Right atrium auricular region (tissue), 2 donors: ENCODE data around the gene MYL7. TPM values are rescaled to one million over a fixed set of nuclear protein-coding genes. Genes with fewer than 3 reads are reported as not detected.

Experiments
- DNase-seq: peaks from one replicate; pipeline ENCODE4 v3.0.0-alpha.2; 2019; ENCODE audit warnings: low spot score
- H3K27ac ChIP-seq, 2 donors: fragments of 200-600 bp; sonication (generic); 1 replicate in 1 of 2; 2 replicates in 1 of 2; pipeline ENCODE4 v1.5.1; 2016 to 2019
- H3K27me3 ChIP-seq, 2 donors: fragments of 200-600 bp; sonication (generic); one replicate each; pipeline versions ENCODE4 v1.5.1 to v1.6.0; 2017 to 2019
- H3K36me3 ChIP-seq: fragments of 200-600 bp; sonication (generic); one replicate; pipeline ENCODE4 v1.5.1; 2016
- H3K4me1 ChIP-seq, 2 donors: fragments of 200-600 bp; sonication (generic); one replicate each; pipeline versions ENCODE4 v1.5.1 to v1.6.0; 2017 to 2019
- H3K4me3 ChIP-seq, 2 donors: fragments of 200-600 bp; sonication (generic); 1 replicate in 1 of 2; 2 replicates in 1 of 2; pipeline ENCODE4 v1.5.1; 2017 to 2019; ENCODE audit warnings: mild to moderate bottlenecking in 1 of 2, moderate library complexity in 1 of 2
- H3K9me3 ChIP-seq, 2 donors: fragments of 200-600 bp; sonication (generic); one replicate each; pipeline ENCODE4 v1.5.1; 2019
- total RNA-seq, 2 donors: library from RNA; depleted of rRNA; stranded (reverse); fragments of >200 nt; gene quantifications; one replicate each; pipeline ENCODE4 v1.1.0, GENCODE V29; 2016
- TF ChIP-seq, protein P1 (sequence below), 2 donors: fragments of 200-600 bp; sonication (generic); IDR thresholded peaks; one replicate each; pipeline ENCODE4 v1.5.1; 2019; ENCODE audit warnings: antibody characterized with exemption in 2 of 2

The MYL7 gene
- total RNA-seq, 2 donors from 2014 or later = 17,339 to 49,235 TPM

DNA sequence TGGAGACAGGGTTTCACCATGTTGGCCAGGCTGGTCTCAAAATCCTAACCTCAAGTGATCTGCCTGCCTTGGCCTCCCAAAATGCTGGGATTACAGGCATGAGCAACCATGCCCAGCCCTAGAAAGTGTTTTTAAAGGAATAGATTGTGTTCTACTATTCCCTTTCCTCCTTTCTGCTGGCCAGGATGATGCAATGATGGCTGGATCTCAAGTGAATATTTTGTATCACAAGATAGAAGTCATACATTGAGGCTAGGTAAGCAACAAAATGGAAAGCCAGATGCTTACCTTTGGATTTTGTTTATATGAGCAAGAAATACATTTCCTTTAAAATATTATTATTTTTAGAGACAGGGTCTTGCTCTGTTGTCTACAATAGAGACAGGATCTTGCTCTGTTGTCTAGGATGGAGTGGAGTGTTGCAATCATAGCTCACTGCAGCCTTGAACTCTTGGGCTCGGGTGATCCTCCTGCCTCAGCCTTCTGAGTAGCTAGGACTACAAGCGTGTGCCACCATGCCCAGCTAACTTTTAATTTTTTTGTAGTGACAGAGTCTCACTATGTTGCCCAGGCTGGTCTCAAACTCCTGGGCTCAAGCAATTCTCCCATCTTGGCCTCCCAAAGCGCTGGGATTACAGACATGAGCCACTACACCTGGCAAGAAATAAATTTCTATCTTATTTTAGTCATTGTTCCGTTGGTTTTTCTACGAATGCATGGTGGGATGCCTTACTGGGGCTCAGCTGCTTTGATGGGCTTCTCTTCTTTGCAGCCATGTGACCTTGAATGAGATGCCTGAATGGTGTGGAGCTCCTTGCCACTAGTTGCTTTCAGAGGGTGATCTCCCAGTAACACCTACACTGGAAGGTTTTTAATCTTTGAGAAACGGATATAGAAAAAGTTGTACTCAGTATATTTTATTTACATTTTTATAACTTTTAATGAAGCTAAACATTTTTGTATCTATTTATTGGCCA is 42.8 kb downstream of the MYL7 start:
- Histone ChIP-seq H3K36me3 (no peaks in the 10 kb centered on the region), H3K27me3 (no peaks in the 10 kb centered on the region), H3K4me1 (peaks cover 0 to 44% of the 10 kb centered on the region in 2 donors), H3K4me3 (no peak overlapping the region), H3K9me3 (no peaks in the 10 kb centered on the region), H3K27ac (peak overlapping the region in 1 of 2 donors; percentile 10)
- TF ChIP-seq, protein P1, sequence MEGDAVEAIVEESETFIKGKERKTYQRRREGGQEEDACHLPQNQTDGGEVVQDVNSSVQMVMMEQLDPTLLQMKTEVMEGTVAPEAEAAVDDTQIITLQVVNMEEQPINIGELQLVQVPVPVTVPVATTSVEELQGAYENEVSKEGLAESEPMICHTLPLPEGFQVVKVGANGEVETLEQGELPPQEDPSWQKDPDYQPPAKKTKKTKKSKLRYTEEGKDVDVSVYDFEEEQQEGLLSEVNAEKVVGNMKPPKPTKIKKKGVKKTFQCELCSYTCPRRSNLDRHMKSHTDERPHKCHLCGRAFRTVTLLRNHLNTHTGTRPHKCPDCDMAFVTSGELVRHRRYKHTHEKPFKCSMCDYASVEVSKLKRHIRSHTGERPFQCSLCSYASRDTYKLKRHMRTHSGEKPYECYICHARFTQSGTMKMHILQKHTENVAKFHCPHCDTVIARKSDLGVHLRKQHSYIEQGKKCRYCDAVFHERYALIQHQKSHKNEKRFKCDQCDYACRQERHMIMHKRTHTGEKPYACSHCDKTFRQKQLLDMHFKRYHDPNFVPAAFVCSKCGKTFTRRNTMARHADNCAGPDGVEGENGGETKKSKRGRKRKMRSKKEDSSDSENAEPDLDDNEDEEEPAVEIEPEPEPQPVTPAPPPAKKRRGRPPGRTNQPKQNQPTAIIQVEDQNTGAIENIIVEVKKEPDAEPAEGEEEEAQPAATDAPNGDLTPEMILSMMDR (IDR thresholded peaks at IDR 0.05) = no peak
- no peak for DNase-seq

- H3K4me1 ChIP-seq = peaks cover 0 to 38% of the 10 kb centered on the region in 2 donors
- no peaks in the 10 kb centered on the region for H3K36me3 ChIP-seq
- H3K27me3 ChIP-seq = no peaks in the 10 kb centered on the region
- no peak for DNase-seq
- no peak overlapping the region for H3K27ac ChIP-seq
- TF ChIP-seq, protein P1 (IDR thresholded peaks at IDR 0.05) = no peak
- H3K4me3 ChIP-seq = no peak overlapping the region
- no peaks in the 10 kb centered on the region for H3K9me3 ChIP-seq
Observed at GRCh38 chr7:44097064-44097932, 43.8 kb downstream of the MYL7 start.

DNA sequence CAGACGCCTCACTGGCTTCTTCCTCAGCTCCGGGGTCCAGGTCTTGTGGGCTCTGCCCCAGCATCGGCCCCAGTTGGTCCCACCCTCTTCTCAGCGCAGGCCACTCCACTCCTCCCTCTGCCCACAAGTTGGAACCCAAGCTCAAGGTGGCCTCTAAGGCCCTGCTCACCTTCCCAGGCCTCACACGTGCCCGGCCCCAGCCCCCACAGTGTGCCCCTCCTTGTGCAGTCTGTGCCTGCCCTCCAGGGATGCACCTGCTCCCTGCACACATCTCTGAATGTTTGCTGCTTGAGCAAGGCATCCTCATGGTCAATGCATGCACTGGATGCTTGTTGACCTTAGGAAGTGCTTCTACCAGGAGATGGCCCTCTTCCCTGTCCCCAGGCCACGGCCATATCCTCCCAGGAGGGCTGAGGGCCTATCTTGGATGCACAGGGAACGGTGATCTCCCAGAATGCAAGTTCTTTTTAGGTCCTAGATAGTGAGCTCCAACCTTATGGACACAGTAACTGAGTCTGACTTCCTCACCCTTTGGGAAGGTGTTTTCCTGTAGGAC is 44.7 kb downstream of the MYL7 start:
- Histone ChIP-seq H3K27ac (no peak overlapping the region), H3K4me1 (peaks cover 0 to 30% of the 10 kb centered on the region in 2 donors), H3K36me3 (no peaks in the 10 kb centered on the region), H3K4me3 (no peak overlapping the region), H3K27me3 (no peaks in the 10 kb centered on the region), H3K9me3 (no peaks in the 10 kb centered on the region)
- TF ChIP-seq, protein P1 (IDR thresholded peaks at IDR 0.05) = no peak
- no peak for DNase-seq

DNA sequence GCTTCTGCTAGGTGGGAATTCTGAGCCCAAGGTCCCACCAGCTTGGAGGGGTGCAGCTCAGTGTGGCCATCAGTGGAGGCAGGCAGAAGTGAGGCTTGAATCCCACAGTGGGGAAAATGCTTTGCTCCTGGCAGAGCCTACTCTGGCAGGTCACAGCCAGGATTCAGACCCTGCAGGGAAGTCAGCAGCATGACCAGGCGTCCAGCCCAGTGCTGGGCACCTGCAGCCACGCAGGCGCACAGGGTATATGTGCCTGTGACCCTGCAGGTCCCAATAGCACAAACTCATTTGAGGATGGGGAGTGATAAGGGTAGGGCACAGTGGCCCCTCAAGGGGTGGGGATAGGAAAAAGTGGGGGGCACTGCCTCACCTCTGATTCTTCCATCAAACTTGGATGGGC is 45.4 kb downstream of the MYL7 start:
- TF ChIP-seq, protein P1 (IDR thresholded peaks at IDR 0.05) = no peak
- H3K36me3 ChIP-seq = no peaks in the 10 kb centered on the region
- peaks cover 0 to 24% of the 10 kb centered on the region in 2 donors for H3K4me1 ChIP-seq
- no peak for DNase-seq
- H3K9me3 ChIP-seq = no peaks in the 10 kb centered on the region
- H3K4me3 ChIP-seq = no peak overlapping the region
- no peak overlapping the region for H3K27ac ChIP-seq
- H3K27me3 ChIP-seq = no peaks in the 10 kb centered on the region

DNA sequence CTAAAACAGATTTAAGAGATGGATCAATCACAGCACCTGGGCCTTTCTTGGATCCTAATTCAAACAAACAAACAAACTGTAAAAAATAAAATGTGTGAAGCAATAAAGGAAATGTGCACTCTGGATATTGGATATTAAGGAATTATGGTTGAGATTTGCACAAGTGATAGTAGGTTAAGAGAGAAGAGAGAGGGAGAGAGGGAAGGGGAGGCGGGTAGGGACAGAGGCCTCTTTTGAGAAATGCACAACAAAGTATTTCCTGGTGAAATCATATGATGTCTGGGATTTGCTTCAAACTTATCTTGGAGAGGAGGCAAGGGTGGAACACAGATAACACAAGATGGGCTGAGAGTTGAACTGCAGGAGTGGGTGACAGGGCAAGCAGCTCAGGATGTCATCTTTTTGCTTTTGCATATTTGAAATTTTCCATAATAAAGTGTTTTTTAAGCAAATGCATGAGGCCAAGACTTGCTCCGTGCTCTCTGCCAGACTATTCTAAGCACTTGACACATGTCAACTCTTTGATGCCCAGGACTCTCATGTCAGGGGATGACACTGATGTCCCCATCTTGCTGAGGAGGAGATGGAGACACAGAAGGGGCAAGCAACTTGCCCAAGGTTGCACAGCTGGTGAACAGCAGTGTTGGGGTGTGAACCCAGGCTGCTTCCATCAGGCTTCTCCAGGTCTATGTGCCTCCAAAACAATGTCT is 46.1 kb downstream of the MYL7 start:
- H3K36me3 ChIP-seq = no peaks in the 10 kb centered on the region
- TF ChIP-seq, protein P1 (IDR thresholded peaks at IDR 0.05) = no peak
- no peak for DNase-seq
- H3K4me3 ChIP-seq = no peak overlapping the region
- H3K27me3 ChIP-seq = no peaks in the 10 kb centered on the region
- H3K9me3 ChIP-seq = no peaks in the 10 kb centered on the region
- H3K4me1 ChIP-seq = peaks cover 0 to 20% of the 10 kb centered on the region in 2 donors
- peak overlapping the region in 1 of 2 donors; percentile 27 for H3K27ac ChIP-seq
